Esophagus muscularis mucosa (tissue), 3 donors: Measurements from ENCODE around the gene POLR3G.

Experiments used
- POLR2A ChIP-seq: fragments of 450-650 bp; IDR thresholded peaks from one replicate; pipeline ENCODE4 v1.6.1; 2017; ENCODE audit warnings: antibody characterized with exemption, moderate library complexity, mild to moderate bottlenecking, low read depth
- POLR2AphosphoS5 ChIP-seq, 2 donors: sonication (generic); formaldehyde crosslinking; IDR thresholded peaks; one replicate each; pipeline ENCODE4 v1.6.1; 2017; ENCODE audit warnings: antibody characterized with exemption in 2 of 2
- TF ChIP-seq, protein P1 (sequence below), 3 experiments: fragments of 200-600 bp in 2 of 3; fragments of 450-650 bp in 1 of 3; sonication (generic) in 2 of 3; IDR thresholded peaks; one replicate each; pipeline ENCODE4 v1.5.1; 2017 to 2019; ENCODE audit warnings: antibody characterized with exemption in 3 of 3, mild to moderate bottlenecking in 2 of 3, moderate library complexity in 1 of 3

- no peak for TF ChIP-seq POLR2A
- TF ChIP-seq, protein P1, sequence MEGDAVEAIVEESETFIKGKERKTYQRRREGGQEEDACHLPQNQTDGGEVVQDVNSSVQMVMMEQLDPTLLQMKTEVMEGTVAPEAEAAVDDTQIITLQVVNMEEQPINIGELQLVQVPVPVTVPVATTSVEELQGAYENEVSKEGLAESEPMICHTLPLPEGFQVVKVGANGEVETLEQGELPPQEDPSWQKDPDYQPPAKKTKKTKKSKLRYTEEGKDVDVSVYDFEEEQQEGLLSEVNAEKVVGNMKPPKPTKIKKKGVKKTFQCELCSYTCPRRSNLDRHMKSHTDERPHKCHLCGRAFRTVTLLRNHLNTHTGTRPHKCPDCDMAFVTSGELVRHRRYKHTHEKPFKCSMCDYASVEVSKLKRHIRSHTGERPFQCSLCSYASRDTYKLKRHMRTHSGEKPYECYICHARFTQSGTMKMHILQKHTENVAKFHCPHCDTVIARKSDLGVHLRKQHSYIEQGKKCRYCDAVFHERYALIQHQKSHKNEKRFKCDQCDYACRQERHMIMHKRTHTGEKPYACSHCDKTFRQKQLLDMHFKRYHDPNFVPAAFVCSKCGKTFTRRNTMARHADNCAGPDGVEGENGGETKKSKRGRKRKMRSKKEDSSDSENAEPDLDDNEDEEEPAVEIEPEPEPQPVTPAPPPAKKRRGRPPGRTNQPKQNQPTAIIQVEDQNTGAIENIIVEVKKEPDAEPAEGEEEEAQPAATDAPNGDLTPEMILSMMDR (IDR thresholded peaks at IDR 0.05) = no peak
- no peak for TF ChIP-seq POLR2AphosphoS5 (IDR thresholded peaks at IDR 0.05)
Measured at GRCh38 chr5:90549223-90549622, 74.6 kb downstream of the POLR3G start.
